Gastrocnemius medialis (tissue), 4 donors: Measurements from ENCODE around the gene MACROH2A2. TPM values are rescaled to one million over a fixed set of nuclear protein-coding genes. Genes with fewer than 3 reads are reported as not detected.
A peak's percentile ranks its signal among the peaks of the same experiment; 100 is the strongest.
"Not testable (repeated sequence)": the region's sequence is repeated elsewhere in the genome, so short reads cannot be mapped to it uniquely, and the experiment has no call there.

Source experiments
- ATAC-seq, 2 donors: fragments of 150-250 bp; one replicate each; pipeline ENCODE4 v1.9.1; 2016
- DNase-seq, 2 donors: peaks; one replicate each; pipeline ENCODE4 v3.0.0-alpha.2; 2019
- H3K27ac ChIP-seq, 4 donors: fragments of 200-600 bp; sonication (generic); 1 replicate in 1 of 4; 2 replicates in 3 of 4; pipeline ENCODE4 v1.5.1; 2016 to 2018; ENCODE audit warnings: mild to moderate bottlenecking in 2 of 4, moderate library complexity in 1 of 4
- H3K27me3 ChIP-seq, 3 donors: fragments of 200-600 bp; sonication (generic) in 2 of 3; 1 replicate in 1 of 3; 2 replicates in 2 of 3; pipeline versions ENCODE4 v1.5.1 to v1.6.0; 2016 to 2019; ENCODE audit warnings: mild to moderate bottlenecking in 1 of 3, moderate library complexity in 1 of 3
- H3K36me3 ChIP-seq, 2 donors: fragments of 200-600 bp; sonication (generic) in 1 of 2; one replicate each; pipeline ENCODE4 v1.5.1; 2017 to 2018
- H3K4me1 ChIP-seq, 2 donors: fragments of 200-600 bp; sonication (generic) in 1 of 2; one replicate each; pipeline ENCODE4 v1.5.1; 2016 to 2017; ENCODE audit warnings: mild to moderate bottlenecking in 2 of 2
- H3K4me3 ChIP-seq, 4 donors: fragments of 200-600 bp; sonication (generic) in 3 of 4; 1 replicate in 1 of 4; 2 replicates in 3 of 4; pipeline ENCODE4 v1.5.1; 2016 to 2019; ENCODE audit warnings: mild to moderate bottlenecking in 2 of 4
- H3K9me3 ChIP-seq, 3 donors: fragments of 200-600 bp; sonication (generic) in 2 of 3; 1 replicate in 1 of 3; 2 replicates in 2 of 3; pipeline ENCODE4 v1.5.1; 2016 to 2019
- CTCF ChIP-seq, 5 experiments: fragments of 450-650 bp in 3 of 5; fragments of 200-600 bp in 2 of 5; sonication (generic) in 2 of 5; IDR thresholded peaks in 4 of 5; conservative IDR thresholded peaks in 1 of 5; 1 replicate in 4 of 5; 2 replicates in 1 of 5; pipeline ENCODE4 v1.5.1; 2016 to 2019; ENCODE audit warnings: antibody characterized with exemption in 5 of 5, mild to moderate bottlenecking in 3 of 5, moderate library complexity in 3 of 5
- POLR2A ChIP-seq, 2 donors: fragments of 450-650 bp; IDR thresholded peaks; one replicate each; pipeline ENCODE4 v1.6.1; 2017; ENCODE audit warnings: antibody characterized with exemption in 2 of 2, mild to moderate bottlenecking in 2 of 2, moderate library complexity in 2 of 2
- in situ Hi-C, 4 donors: fragments of 200-750 bp; cut with MboI; loops; one replicate each; pipeline versions ENCODE4 v1.15.0 to v1.8.0; 2017; ENCODE audit warnings: low sequenced_read_pairs in 4 of 4
- intact Hi-C: fragments of 100-400 bp; cut with DNase I; formaldehyde crosslinking; loops from one replicate; pipeline ENCODE4 v1.15.1; 2023; ENCODE audit warnings: low total_unique reads
- total RNA-seq, 4 donors: library from RNA; depleted of rRNA; stranded (reverse); fragments of >200 nt; gene quantifications; one replicate each; pipeline versions ENCODE4 v1.1.0 to v1.2.3, GENCODE V29; 2016

Gene MACROH2A2
- total RNA-seq, 4 donors from 2014 or later = 0.53 to 5.2 (median 4.3) TPM

GRCh38 chr10:70098271-70098670, 45.6 kb downstream of the MACROH2A2 start:
- no peak overlapping the region for H3K27ac ChIP-seq
- intact Hi-C loops = no loop called here
- TF ChIP-seq POLR2A (IDR thresholded peaks at IDR 0.05) (no peak), CTCF (IDR thresholded peaks at IDR 0.05 in 4 of 5, conservative IDR thresholded peaks at IDR 0.05 in 1 of 5) (no peak)
- DNase-seq = no peak
- peaks cover 0 to 20% of the 10 kb centered on the region in 2 donors for H3K36me3 ChIP-seq
- H3K4me1 ChIP-seq = no peaks in the 10 kb centered on the region
- no peaks in the 10 kb centered on the region for H3K9me3 ChIP-seq
- in situ Hi-C loops = no loop called here
- no peaks in the 10 kb centered on the region for H3K27me3 ChIP-seq
- H3K4me3 ChIP-seq = no peak overlapping the region
- ATAC-seq = no peak

- H3K9me3 ChIP-seq, H3K27me3 ChIP-seq, DNase-seq, in situ Hi-C loops, ATAC-seq, intact Hi-C loops, H3K27ac ChIP-seq, H3K4me3 ChIP-seq, H3K4me1 ChIP-seq: not testable (repeated sequence)
- H3K36me3 ChIP-seq = peaks cover 0 to 17% of the 10 kb centered on the region in 2 donors
Measured at GRCh38 chr10:70101068-70101562, 48.5 kb downstream of the MACROH2A2 start.

GRCh38 chr10:70101668-70102067, 49.0 kb downstream of the MACROH2A2 start:
- no peak for TF ChIP-seq CTCF (IDR thresholded peaks at IDR 0.05 in 4 of 5, conservative IDR thresholded peaks at IDR 0.05 in 1 of 5)
- ATAC-seq (no peak), DNase-seq (no peak)
- in situ Hi-C loops (no loop called here), intact Hi-C loops (no loop called here)
- Histone ChIP-seq H3K36me3 (peaks cover 0 to 17% of the 10 kb centered on the region in 2 donors), H3K27ac (no peak overlapping the region), H3K27me3 (no peaks in the 10 kb centered on the region), H3K4me1 (no peaks in the 10 kb centered on the region), H3K4me3 (no peak overlapping the region), H3K9me3 (no peaks in the 10 kb centered on the region)

- no peak for ATAC-seq
- intact Hi-C loops = no loop called here
- peaks cover 0 to 28% of the 10 kb centered on the region in 2 donors for H3K36me3 ChIP-seq
Measured at GRCh38 chr10:70106958-70107791, 54.5 kb downstream of the MACROH2A2 start.

More at GRCh38 chr10:70106958-70107791, 54.5 kb downstream of the MACROH2A2 start:
- in situ Hi-C loops = no loop called here
- DNase-seq = no peak
- H3K4me1 ChIP-seq = no peaks in the 10 kb centered on the region
- H3K27ac ChIP-seq = no peak overlapping the region
- no peak for TF ChIP-seq POLR2A (IDR thresholded peaks at IDR 0.05)
- peak in 2 of 5 experiments; percentile 14 to 37 for TF ChIP-seq CTCF (IDR thresholded peaks at IDR 0.05 in 4 of 5, conservative IDR thresholded peaks at IDR 0.05 in 1 of 5)
- no peak overlapping the region for H3K4me3 ChIP-seq
- no peaks in the 10 kb centered on the region for H3K9me3 ChIP-seq
- no peaks in the 10 kb centered on the region for H3K27me3 ChIP-seq
